Type B pancreatic cell (in vitro differentiated cells): ENCODE data around the gene EGFLAM. TPM values are rescaled to one million over a fixed set of nuclear protein-coding genes. Genes with fewer than 3 reads are reported as not detected.

ENCODE experiments used
- DNase-seq: peaks from one replicate; pipeline ENCODE4 v3.0.0; 2021; ENCODE audit warnings: mixed read lengths; ENCODE audit not compliant: unreplicated experiment; ENCODE audit errors: extremely low spot score
- H3K27ac Mint-ChIP-seq: 2 replicates; pipeline ENCODE4 v1.8.0; 2021; ENCODE audit warnings: mild to moderate bottlenecking, mixed read lengths
- H3K27me3 Mint-ChIP-seq: 2 replicates; pipeline ENCODE4 v1.8.0; 2021; ENCODE audit warnings: mixed read lengths
- H3K36me3 Mint-ChIP-seq: 2 replicates; pipeline ENCODE4 v1.8.0; 2021; ENCODE audit warnings: mixed read lengths
- H3K4me1 Mint-ChIP-seq: one replicate; pipeline ENCODE4 v1.8.0; 2021; ENCODE audit warnings: mixed read lengths; ENCODE audit not compliant: unreplicated experiment
- H3K4me3 Mint-ChIP-seq: 2 replicates; pipeline ENCODE4 v1.8.0; 2021; ENCODE audit warnings: mild to moderate bottlenecking, mixed read lengths
- H3K9me3 Mint-ChIP-seq: 2 replicates; pipeline ENCODE4 v1.8.0; 2021; ENCODE audit warnings: mixed read lengths
- total RNA-seq: library from RNA; stranded (reverse); gene quantifications from 2 replicates; pipeline ENCODE4 v1.2.1, GENCODE V29; 2021; ENCODE audit warnings: low replicate concordance
- TF ChIP-seq, protein P1 (sequence below): fragments of 200-600 bp; sonication (generic); conservative IDR thresholded peaks from 2 replicates; pipeline ENCODE4 v1.5.0; 2021; ENCODE audit warnings: antibody characterized with exemption, mild to moderate bottlenecking

Gene EGFLAM
- total RNA-seq, 1 donor from 2014 or later: 4.8 TPM

DNA sequence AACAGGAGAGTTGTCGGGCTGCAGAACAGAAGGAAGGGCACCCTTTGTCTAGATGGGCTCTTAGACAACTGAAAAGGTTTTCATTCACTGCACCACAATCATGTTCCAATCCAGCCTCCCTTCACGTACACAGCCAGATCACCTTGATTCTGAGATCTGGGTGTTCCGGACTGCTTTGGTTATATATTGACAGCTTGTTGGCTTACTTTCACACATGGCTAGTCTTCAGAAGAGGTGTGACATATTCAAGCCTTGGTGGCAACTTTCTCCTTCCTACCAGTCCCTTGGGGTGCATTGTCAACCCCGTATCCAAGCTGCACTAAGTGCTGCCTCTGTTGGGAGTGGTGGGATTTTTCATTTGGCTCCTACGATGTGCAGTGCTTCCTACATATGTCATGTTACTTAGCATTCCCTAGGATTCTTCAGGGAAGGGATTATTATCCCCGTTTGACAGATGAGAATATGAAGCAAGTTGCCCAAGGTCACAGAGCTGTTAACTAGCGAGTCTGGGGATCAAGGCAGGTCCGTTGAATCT, 197.5 kb downstream of the EGFLAM start:
- no peak overlapping the region for H3K4me3 Mint-ChIP-seq
- H3K27ac Mint-ChIP-seq: no peak overlapping the region
- no peaks in the 10 kb centered on the region for H3K36me3 Mint-ChIP-seq
- H3K9me3 Mint-ChIP-seq: no peaks in the 10 kb centered on the region
- peaks cover 4% of the 10 kb centered on the region for H3K4me1 Mint-ChIP-seq
- no peak for DNase-seq
- TF ChIP-seq, protein P1, sequence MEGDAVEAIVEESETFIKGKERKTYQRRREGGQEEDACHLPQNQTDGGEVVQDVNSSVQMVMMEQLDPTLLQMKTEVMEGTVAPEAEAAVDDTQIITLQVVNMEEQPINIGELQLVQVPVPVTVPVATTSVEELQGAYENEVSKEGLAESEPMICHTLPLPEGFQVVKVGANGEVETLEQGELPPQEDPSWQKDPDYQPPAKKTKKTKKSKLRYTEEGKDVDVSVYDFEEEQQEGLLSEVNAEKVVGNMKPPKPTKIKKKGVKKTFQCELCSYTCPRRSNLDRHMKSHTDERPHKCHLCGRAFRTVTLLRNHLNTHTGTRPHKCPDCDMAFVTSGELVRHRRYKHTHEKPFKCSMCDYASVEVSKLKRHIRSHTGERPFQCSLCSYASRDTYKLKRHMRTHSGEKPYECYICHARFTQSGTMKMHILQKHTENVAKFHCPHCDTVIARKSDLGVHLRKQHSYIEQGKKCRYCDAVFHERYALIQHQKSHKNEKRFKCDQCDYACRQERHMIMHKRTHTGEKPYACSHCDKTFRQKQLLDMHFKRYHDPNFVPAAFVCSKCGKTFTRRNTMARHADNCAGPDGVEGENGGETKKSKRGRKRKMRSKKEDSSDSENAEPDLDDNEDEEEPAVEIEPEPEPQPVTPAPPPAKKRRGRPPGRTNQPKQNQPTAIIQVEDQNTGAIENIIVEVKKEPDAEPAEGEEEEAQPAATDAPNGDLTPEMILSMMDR: no peak
- H3K27me3 Mint-ChIP-seq: peaks cover 8% of the 10 kb centered on the region

DNA sequence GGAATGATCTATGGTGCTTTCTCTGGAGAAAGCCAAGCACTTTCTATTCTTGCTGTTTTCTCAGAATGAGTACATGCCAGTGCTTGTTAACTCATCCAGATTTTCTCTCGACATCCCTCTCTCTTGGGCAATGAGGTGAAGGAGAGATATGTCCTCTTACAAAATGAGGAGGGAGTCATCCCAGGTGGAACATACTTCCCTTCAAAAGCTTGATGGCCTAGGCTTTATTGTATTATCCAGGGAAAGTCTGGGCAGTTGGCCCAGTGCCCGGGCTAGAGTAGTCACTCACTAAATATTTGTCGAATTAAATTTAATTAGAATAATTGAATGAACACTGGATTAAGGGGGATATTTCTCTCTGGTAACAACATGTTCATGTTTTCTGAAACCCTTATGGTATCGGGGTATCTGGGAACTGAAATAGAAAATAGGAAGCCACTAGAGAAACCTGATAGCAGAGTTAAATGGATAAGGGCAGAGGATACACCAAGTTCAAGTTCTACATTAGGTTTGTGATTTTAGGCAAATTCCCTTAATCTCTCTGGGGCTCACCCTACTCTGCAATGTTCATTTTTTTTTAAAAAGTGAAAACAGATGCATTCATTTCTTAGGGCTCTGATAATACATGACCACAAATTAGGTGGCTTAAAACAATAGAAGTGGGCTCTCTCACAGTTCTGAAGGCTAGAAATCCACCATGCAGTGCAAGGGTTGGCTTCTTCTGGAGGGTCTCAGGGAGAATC, 198.5 kb downstream of the EGFLAM start:
- no peak for DNase-seq
- no peaks in the 10 kb centered on the region for H3K9me3 Mint-ChIP-seq
- no peaks in the 10 kb centered on the region for H3K4me1 Mint-ChIP-seq
- peaks cover 8% of the 10 kb centered on the region for H3K27me3 Mint-ChIP-seq
- no peak overlapping the region for H3K4me3 Mint-ChIP-seq
- TF ChIP-seq, protein P1: no peak
- H3K36me3 Mint-ChIP-seq: no peaks in the 10 kb centered on the region
- H3K27ac Mint-ChIP-seq: no peak overlapping the region

DNA sequence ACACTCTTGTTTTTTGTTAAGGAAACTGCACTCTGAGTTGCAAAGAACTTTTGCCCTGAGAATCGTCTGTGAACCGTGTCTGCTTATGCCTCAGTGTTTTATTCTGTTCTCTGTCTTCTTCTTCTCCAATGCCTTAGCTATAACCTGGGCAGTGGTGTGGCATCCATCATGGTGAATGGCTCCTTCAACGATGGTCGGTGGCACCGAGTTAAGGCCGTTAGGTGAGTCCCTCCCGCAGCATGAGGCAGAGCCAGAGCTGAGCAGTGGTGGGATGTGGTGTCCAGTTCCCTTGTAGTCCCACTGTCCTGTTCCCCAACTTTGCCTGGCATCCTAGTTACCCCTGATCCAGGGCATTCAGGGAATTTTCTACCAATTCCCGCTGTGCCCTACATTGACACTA, 199.8 kb downstream of the EGFLAM start:
- Mint-ChIP-seq H3K27ac (no peak overlapping the region), H3K9me3 (no peaks in the 10 kb centered on the region), H3K36me3 (no peaks in the 10 kb centered on the region), H3K4me1 (no peaks in the 10 kb centered on the region), H3K4me3 (no peak overlapping the region), H3K27me3 (peaks cover 5% of the 10 kb centered on the region)
- TF ChIP-seq, protein P1: no peak
- DNase-seq: no peak

DNA sequence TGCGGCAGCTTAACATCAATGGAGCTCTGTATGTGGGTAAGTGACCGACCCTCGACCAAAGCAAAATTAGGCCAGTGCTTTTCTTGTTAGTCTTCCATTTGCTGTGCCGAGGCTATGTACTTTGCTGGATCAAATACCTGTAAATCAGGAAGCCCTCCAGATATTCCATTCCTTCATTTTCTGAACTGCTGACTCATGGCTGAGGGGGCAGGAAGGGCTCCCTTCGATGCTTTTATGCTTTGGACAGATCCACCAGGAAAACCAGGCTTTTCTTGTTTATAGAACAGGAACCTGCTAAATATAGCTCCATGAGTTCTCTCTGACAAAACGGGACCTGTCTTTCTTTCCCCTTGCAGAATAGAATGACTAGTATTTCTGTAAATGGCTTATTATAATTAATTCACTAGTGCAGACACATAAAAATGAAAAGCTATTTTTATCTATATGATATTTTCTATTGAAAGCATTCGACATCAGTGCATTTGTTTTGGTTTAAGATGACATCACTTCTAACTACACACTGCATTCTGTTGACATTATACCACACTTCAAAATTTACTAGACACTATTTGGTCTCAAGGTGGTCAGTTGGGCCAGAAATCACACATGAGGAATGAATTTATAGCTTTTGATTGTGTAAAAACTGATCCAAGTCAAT, 204.7 kb downstream of the EGFLAM start:
- Mint-ChIP-seq H3K27ac (no peak overlapping the region), H3K36me3 (no peaks in the 10 kb centered on the region), H3K9me3 (no peaks in the 10 kb centered on the region), H3K4me1 (peaks cover 5% of the 10 kb centered on the region), H3K27me3 (no peaks in the 10 kb centered on the region), H3K4me3 (no peak overlapping the region)
- no peak for DNase-seq
- TF ChIP-seq, protein P1: no peak

DNA sequence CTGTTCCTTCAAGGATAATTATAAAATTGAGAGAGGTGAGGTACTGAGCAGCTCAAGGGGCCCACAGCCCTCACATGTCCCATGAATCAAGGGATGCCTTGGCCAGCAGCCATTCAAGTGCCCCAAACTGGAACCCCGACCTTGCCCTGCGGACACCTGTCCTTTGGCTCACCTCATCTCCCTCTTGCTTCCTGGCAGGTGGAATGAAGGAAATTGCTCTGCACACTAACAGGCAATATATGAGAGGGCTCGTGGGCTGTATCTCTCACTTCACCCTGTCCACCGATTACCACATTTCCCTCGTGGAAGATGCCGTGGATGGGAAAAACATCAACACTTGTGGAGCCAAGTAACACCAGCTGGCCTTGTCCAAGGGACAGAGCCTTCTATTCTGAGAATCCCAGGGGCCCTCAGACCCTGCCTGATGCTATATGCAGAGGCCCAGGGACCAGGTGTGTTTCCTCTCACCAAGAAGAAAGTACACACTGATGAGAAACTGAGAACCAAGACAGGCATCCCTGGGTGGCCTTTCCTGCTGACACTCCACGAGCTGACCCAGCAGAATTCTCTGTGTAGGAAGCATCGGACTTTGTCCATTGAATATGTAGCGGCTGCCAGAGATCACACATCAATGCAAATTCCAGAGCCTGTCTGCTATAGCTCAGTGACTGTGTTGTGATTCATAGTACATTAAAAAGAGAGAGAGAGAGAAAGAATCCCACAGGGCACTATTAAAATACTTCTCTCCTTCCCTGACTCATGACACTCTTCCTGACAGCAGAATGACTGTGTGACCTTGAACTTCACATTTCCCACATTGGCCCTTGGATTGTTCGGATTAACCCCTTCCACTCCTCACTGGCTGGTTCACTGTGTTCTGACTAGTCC, 205.5 kb downstream of the EGFLAM start:
- TF ChIP-seq, protein P1: no peak
- H3K27ac Mint-ChIP-seq: no peak overlapping the region
- H3K36me3 Mint-ChIP-seq: no peaks in the 10 kb centered on the region

More for the DNA sequence above, 205.5 kb downstream of the EGFLAM start:
- Mint-ChIP-seq H3K4me3 (no peak overlapping the region), H3K27me3 (no peaks in the 10 kb centered on the region), H3K4me1 (peaks cover 6% of the 10 kb centered on the region), H3K9me3 (no peaks in the 10 kb centered on the region)
- no peak for DNase-seq
